ENCODE results near the gene ODAM. TPM values are rescaled to one million over a fixed set of nuclear protein-coding genes. Genes with fewer than 3 reads are reported as not detected.
A peak's percentile ranks its signal among the peaks of the same experiment; 100 is the strongest.
"Not testable (repeated sequence)": the region's sequence is repeated elsewhere in the genome, so short reads cannot be mapped to it uniquely, and the experiment has no call there.

ODAM gene
- total RNA-seq, 6 experiments from 2014 or later: not detected

- DNase-seq (no peak), ATAC-seq (no peak)
- H3K9me3 ChIP-seq: no peaks in the 10 kb centered on the region
- no peak overlapping the region for H3K4me3 ChIP-seq
- H3K4me1 ChIP-seq: no peaks in the 10 kb centered on the region
- TF ChIP-seq, protein P1, sequence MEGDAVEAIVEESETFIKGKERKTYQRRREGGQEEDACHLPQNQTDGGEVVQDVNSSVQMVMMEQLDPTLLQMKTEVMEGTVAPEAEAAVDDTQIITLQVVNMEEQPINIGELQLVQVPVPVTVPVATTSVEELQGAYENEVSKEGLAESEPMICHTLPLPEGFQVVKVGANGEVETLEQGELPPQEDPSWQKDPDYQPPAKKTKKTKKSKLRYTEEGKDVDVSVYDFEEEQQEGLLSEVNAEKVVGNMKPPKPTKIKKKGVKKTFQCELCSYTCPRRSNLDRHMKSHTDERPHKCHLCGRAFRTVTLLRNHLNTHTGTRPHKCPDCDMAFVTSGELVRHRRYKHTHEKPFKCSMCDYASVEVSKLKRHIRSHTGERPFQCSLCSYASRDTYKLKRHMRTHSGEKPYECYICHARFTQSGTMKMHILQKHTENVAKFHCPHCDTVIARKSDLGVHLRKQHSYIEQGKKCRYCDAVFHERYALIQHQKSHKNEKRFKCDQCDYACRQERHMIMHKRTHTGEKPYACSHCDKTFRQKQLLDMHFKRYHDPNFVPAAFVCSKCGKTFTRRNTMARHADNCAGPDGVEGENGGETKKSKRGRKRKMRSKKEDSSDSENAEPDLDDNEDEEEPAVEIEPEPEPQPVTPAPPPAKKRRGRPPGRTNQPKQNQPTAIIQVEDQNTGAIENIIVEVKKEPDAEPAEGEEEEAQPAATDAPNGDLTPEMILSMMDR (IDR thresholded peaks at IDR 0.05): no peak
- intact Hi-C loops (cut with DNase I): no loop called here
- no peaks in the 10 kb centered on the region for H3K27me3 ChIP-seq
- H3K36me3 ChIP-seq: no peaks in the 10 kb centered on the region
- H3K27ac ChIP-seq: no peak overlapping the region
- 82% methylated on average over 2 of the region's 2 CpGs for WGBS (ENCODE audit: insufficient coverage, low coverage, low lambda C conversion rate, missing lambda C conversion rate)
Measured at GRCh38 chr4:70197842-70198241, 2.3 kb downstream of the ODAM start.

DNA sequence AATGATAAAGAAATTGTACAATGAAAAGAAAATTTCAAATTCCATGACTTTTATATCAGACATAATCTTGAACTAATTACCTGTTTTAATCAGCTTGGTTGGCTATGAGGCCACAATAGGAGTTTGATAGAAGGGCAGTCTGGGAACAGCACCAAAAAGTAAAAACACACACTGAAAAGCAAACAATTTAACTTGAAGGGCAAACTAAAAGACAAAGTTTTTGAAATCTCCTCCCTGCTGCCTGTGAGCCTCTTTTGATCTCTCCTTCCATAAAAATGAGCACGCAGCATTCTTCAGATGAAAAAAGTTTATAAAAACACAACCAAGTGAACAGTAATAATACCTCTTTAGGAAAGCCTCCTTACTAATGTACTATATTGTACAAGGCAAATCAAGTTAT is 8.1 kb downstream of the ODAM start:
- intact Hi-C loops (cut with DNase I): no loop called here
- no peak for DNase-seq
- peak; percentile 74 to 94 (median 85) for ATAC-seq
- no peak for TF ChIP-seq POLR2A (IDR thresholded peaks at IDR 0.05)
- TF ChIP-seq, protein P1 (IDR thresholded peaks at IDR 0.05): no peak
- no peak overlapping the region for H3K4me3 ChIP-seq
- H3K36me3 ChIP-seq: no peaks in the 10 kb centered on the region
- H3K27me3 ChIP-seq: no peaks in the 10 kb centered on the region
- 32% methylated on average over 1 of the region's 1 CpG for WGBS (ENCODE audit: insufficient coverage, low coverage, low lambda C conversion rate, missing lambda C conversion rate)
- no peaks in the 10 kb centered on the region for H3K9me3 ChIP-seq
- H3K4me1 ChIP-seq: peaks cover 0 to 8% (median 0%) of the 10 kb centered on the region in 4 donors
- H3K27ac ChIP-seq: no peak overlapping the region

- intact Hi-C loops (cut with DNase I); H3K36me3 ChIP-seq; H3K27ac ChIP-seq; H3K27me3 ChIP-seq; ATAC-seq; H3K4me1 ChIP-seq; H3K9me3 ChIP-seq; H3K4me3 ChIP-seq: not testable (repeated sequence)
- WGBS (ENCODE audit: insufficient coverage, low coverage, low lambda C conversion rate, missing lambda C conversion rate): 100% methylated on average over 1 of the region's 4 CpGs
- DNase-seq: peak in 1 of 3 donors; percentile 19
Measured at GRCh38 chr4:70212752-70213151, 17.2 kb downstream of the ODAM start.

DNA sequence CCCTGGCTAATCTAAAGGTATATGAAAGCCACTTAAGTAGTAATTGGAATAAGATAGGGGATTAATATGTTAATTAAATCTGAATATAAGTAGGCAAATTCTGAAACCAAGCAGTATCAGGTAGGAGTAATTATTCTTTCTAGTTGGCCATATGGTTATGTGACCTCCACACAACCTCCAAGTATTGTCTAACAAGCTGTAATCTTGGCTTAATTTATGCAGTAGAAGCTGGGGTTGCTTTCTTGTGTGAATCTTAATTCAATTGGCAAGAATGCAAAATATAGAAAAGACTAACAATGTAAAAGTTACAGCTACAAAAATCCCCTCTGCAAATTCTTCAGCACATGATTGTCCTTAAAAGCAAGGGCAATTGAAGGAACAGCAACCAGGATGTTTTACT is 20.6 kb downstream of the ODAM start:
- H3K4me1 ChIP-seq; intact Hi-C loops (cut with DNase I): not testable (repeated sequence)

GRCh38 chr4:70216550-70216949 is 21.0 kb downstream of the ODAM start:
- H3K36me3 ChIP-seq; H3K9me3 ChIP-seq; H3K27ac ChIP-seq; H3K27me3 ChIP-seq; intact Hi-C loops (cut with DNase I); ATAC-seq; DNase-seq; H3K4me1 ChIP-seq; H3K4me3 ChIP-seq: not testable (repeated sequence)
- WGBS (ENCODE audit: insufficient coverage, low coverage, low lambda C conversion rate, missing lambda C conversion rate): 70% methylated on average over 1 of the region's 1 CpG

More for the DNA sequence above, 20.6 kb downstream of the ODAM start:
- ATAC-seq, H3K9me3 ChIP-seq, H3K4me3 ChIP-seq, H3K36me3 ChIP-seq, H3K27me3 ChIP-seq, DNase-seq, H3K27ac ChIP-seq: not testable (repeated sequence)

GRCh38 chr4:70221389-70221788 is 25.9 kb downstream of the ODAM start:
- H3K4me3 ChIP-seq; DNase-seq; H3K27me3 ChIP-seq; H3K36me3 ChIP-seq; H3K9me3 ChIP-seq; intact Hi-C loops (cut with DNase I); ATAC-seq; H3K4me1 ChIP-seq; H3K27ac ChIP-seq: not testable (repeated sequence)
- 76% methylated on average over 3 of the region's 3 CpGs for WGBS (ENCODE audit: insufficient coverage, low coverage, low lambda C conversion rate, missing lambda C conversion rate)

GRCh38 chr4:70221818-70222217 is 26.3 kb downstream of the ODAM start:
- not testable (repeated sequence) for DNase-seq

More at GRCh38 chr4:70221818-70222217, 26.3 kb downstream of the ODAM start:
- H3K27ac ChIP-seq; intact Hi-C loops (cut with DNase I); H3K36me3 ChIP-seq; ATAC-seq; H3K9me3 ChIP-seq; H3K27me3 ChIP-seq; H3K4me3 ChIP-seq; H3K4me1 ChIP-seq: not testable (repeated sequence)

Data from right lobe of liver (tissue), 6 donors.